Astrocyte (in vitro differentiated cells and primary cell): ENCODE data around the gene FER. TPM values are rescaled to one million over a fixed set of nuclear protein-coding genes. Genes with fewer than 3 reads are reported as not detected.

Source experiments
- DNase-seq: peaks from one replicate; pipeline ENCODE4 v3.0.0-alpha.2; 2010; ENCODE audit warnings: low read depth
- FAIRE-seq: peaks from 2 replicates; lab custom pipeline; 2011; peaks lifted over from hg19 to GRCh38; lab: Jason Lieb, UNC
- H2AFZ ChIP-seq: 2 replicates; pipeline ENCODE4 v1.6.0; 2012; ENCODE audit warnings: low read depth, low read length, inconsistent platforms
- H3K27ac ChIP-seq: 2 replicates; pipeline ENCODE4 v1.5.1; 2011; ENCODE audit warnings: low read depth, low read length, inconsistent platforms
- H3K27me3 ChIP-seq: 2 replicates; pipeline ENCODE4 v1.6.0; 2011; ENCODE audit warnings: low read length, inconsistent platforms; ENCODE audit not compliant: insufficient read depth
- H3K36me3 ChIP-seq: 2 replicates; pipeline ENCODE4 v1.5.1; 2011; ENCODE audit warnings: low read length, inconsistent platforms; ENCODE audit not compliant: insufficient read depth
- H3K4me1 ChIP-seq: 2 replicates; pipeline ENCODE4 v1.5.1; 2011; ENCODE audit warnings: low read length, inconsistent platforms; ENCODE audit not compliant: insufficient read depth
- H3K4me2 ChIP-seq: 2 replicates; pipeline ENCODE4 v1.6.0; 2012; ENCODE audit warnings: low read length, inconsistent platforms
- H3K4me3 ChIP-seq: 2 replicates; pipeline ENCODE4 v1.5.1; 2011; ENCODE audit warnings: low read depth, mild to moderate bottlenecking, low read length, inconsistent platforms; ENCODE audit not compliant: insufficient read depth
- H3K79me2 ChIP-seq: 2 replicates; pipeline ENCODE4 v1.6.0; 2012; ENCODE audit warnings: mild to moderate bottlenecking, low read length, inconsistent platforms; ENCODE audit not compliant: insufficient read depth
- H3K9ac ChIP-seq: 2 replicates; pipeline ENCODE4 v1.6.0; 2012; ENCODE audit warnings: mild to moderate bottlenecking, low read length, inconsistent platforms
- H3K9me3 ChIP-seq: 2 replicates; pipeline ENCODE4 v1.5.1; 2012; ENCODE audit warnings: low read depth, mild to moderate bottlenecking, low read length, inconsistent platforms; ENCODE audit not compliant: insufficient read depth
- H4K20me1 ChIP-seq: 2 replicates; pipeline ENCODE4 v1.6.0; 2012; ENCODE audit warnings: low read length, inconsistent platforms; ENCODE audit not compliant: insufficient read depth
- H3K27ac Mint-ChIP-seq: one replicate; pipeline ENCODE4 v1.8.0; 2021; ENCODE audit warnings: mild to moderate bottlenecking, mixed read lengths; ENCODE audit not compliant: unreplicated experiment
- H3K27me3 Mint-ChIP-seq: one replicate; pipeline ENCODE4 v1.8.0; 2021; ENCODE audit warnings: low read depth, mixed read lengths; ENCODE audit not compliant: unreplicated experiment
- H3K36me3 Mint-ChIP-seq: one replicate; pipeline ENCODE4 v1.8.0; 2021; ENCODE audit warnings: low read depth, mixed read lengths; ENCODE audit not compliant: unreplicated experiment
- H3K4me1 Mint-ChIP-seq: one replicate; pipeline ENCODE4 v1.8.0; 2021; ENCODE audit warnings: low read depth, mixed read lengths; ENCODE audit not compliant: unreplicated experiment
- H3K4me3 Mint-ChIP-seq: one replicate; pipeline ENCODE4 v1.8.0; 2021; ENCODE audit warnings: mild to moderate bottlenecking, moderate library complexity, mixed read lengths; ENCODE audit not compliant: unreplicated experiment
- H3K9me3 Mint-ChIP-seq: one replicate; pipeline ENCODE4 v1.8.0; 2021; ENCODE audit warnings: mild to moderate bottlenecking, mixed read lengths; ENCODE audit not compliant: unreplicated experiment
- EZH2 ChIP-seq: IDR thresholded peaks from 2 replicates; pipeline ENCODE4 v1.6.1; 2012; ENCODE audit warnings: mild to moderate bottlenecking, low read length, inconsistent platforms; ENCODE audit not compliant: insufficient read depth
- total RNA-seq: library from RNA; stranded (reverse); gene quantifications from 2 replicates; pipeline ENCODE4 v1.2.1, GENCODE V29; 2021
- TF ChIP-seq, protein P1 (sequence below): IDR thresholded peaks from 2 replicates; pipeline ENCODE4 v1.5.1; 2011; ENCODE audit warnings: low read depth, mild to moderate bottlenecking, inconsistent platforms, low read length, moderate library complexity; ENCODE audit not compliant: insufficient read depth

Gene FER
- total RNA-seq, 1 donor from 2014 or later, result 21.6 TPM

DNA sequence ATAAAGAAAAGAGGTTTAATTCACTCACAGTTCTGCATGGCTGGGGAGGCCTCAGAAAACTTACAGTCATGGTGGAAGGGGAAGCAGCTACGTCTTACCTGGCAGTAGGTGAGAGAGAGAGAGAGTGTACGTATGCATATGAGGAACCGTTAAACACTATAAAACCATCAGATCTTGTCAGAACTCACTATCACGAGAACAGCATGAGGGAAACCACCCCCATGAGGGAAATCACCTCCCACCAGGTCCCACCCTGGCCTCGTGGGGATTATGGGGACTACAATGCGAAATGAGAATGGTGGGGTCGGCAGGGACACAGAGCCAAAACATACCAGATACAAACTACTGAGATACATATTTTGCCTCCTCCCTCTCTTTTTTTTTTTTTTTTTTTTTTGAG is 10.8 kb upstream of the FER start:
- Histone ChIP-seq H3K4me1 (no peaks in the 10 kb centered on the region), H3K79me2 (no peaks in the 10 kb centered on the region), H4K20me1 (no peaks in the 10 kb centered on the region), H3K36me3 (no peaks in the 10 kb centered on the region), H3K9me3 (no peaks in the 10 kb centered on the region), H3K4me2 (no peak overlapping the region), H3K9ac (no peak overlapping the region), H3K27ac (no peak overlapping the region), H2AFZ (no peak overlapping the region), H3K27me3 (no peaks in the 10 kb centered on the region), H3K4me3 (no peak overlapping the region)
- H3K4me1 Mint-ChIP-seq, result no peaks in the 10 kb centered on the region
- no peak overlapping the region for H3K4me3 Mint-ChIP-seq
- no peaks in the 10 kb centered on the region for H3K27me3 Mint-ChIP-seq
- DNase-seq, result no peak
- no peak for FAIRE-seq
- no peaks in the 10 kb centered on the region for H3K9me3 Mint-ChIP-seq
- no peaks in the 10 kb centered on the region for H3K36me3 Mint-ChIP-seq
- no peak for TF ChIP-seq EZH2
- TF ChIP-seq, protein P1, sequence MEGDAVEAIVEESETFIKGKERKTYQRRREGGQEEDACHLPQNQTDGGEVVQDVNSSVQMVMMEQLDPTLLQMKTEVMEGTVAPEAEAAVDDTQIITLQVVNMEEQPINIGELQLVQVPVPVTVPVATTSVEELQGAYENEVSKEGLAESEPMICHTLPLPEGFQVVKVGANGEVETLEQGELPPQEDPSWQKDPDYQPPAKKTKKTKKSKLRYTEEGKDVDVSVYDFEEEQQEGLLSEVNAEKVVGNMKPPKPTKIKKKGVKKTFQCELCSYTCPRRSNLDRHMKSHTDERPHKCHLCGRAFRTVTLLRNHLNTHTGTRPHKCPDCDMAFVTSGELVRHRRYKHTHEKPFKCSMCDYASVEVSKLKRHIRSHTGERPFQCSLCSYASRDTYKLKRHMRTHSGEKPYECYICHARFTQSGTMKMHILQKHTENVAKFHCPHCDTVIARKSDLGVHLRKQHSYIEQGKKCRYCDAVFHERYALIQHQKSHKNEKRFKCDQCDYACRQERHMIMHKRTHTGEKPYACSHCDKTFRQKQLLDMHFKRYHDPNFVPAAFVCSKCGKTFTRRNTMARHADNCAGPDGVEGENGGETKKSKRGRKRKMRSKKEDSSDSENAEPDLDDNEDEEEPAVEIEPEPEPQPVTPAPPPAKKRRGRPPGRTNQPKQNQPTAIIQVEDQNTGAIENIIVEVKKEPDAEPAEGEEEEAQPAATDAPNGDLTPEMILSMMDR, result no peak
- H3K27ac Mint-ChIP-seq, result no peak overlapping the region

DNA sequence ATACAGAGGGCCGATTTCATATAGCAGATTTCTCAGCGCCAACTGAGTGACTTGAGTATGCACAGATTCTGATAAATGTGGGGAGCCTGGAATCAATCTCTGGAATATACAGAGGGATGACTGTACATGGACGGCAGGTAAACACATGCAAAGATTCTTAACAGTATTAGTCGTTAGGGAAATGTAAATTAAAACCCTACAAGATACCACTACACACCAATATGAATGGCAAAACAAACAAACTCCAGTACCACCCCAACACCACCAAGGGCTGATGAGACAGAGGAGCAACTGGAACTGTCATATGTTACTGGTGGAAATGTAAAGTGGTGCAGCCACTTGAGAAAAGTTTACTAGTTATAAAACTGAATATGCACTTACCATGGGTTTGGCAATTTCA is 8.3 kb upstream of the FER start:
- H4K20me1 ChIP-seq, result no peaks in the 10 kb centered on the region
- no peaks in the 10 kb centered on the region for H3K79me2 ChIP-seq
- no peaks in the 10 kb centered on the region for H3K27me3 Mint-ChIP-seq
- TF ChIP-seq, protein P1, result no peak
- H3K4me2 ChIP-seq, result no peak overlapping the region
- H3K9me3 Mint-ChIP-seq, result no peaks in the 10 kb centered on the region
- no peak for DNase-seq
- no peak overlapping the region for H3K4me3 ChIP-seq
- H2AFZ ChIP-seq, result no peak overlapping the region
- H3K36me3 ChIP-seq, result no peaks in the 10 kb centered on the region
- no peak overlapping the region for H3K27ac Mint-ChIP-seq
- FAIRE-seq, result no peak
- H3K27me3 ChIP-seq, result no peaks in the 10 kb centered on the region
- no peaks in the 10 kb centered on the region for H3K4me1 ChIP-seq
- peaks cover 7% of the 10 kb centered on the region for H3K4me1 Mint-ChIP-seq
- H3K36me3 Mint-ChIP-seq, result no peaks in the 10 kb centered on the region
- no peak overlapping the region for H3K9ac ChIP-seq
- no peaks in the 10 kb centered on the region for H3K9me3 ChIP-seq
- no peak overlapping the region for H3K27ac ChIP-seq
- no peak overlapping the region for H3K4me3 Mint-ChIP-seq

DNA sequence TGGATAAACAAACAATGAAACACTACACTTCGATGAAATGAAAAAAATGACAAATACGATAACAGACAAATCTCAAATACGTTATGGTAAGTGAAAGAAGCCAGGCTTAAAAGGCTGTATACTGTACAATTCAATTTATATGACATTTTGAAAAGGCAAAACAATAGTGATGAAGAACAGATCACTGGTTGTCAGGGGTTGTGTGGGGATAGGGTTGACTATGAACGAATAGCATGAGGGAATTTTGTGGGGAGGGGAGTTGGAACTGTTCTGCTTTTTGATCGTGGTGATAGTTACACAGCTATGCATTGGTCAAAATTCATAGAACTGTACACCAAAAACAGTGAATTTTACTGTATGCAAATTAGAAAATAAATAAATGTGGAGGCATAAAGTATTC is 7.8 kb upstream of the FER start:
- Histone ChIP-seq H3K4me3 (no peak overlapping the region), H3K27ac (no peak overlapping the region), H3K9me3 (no peaks in the 10 kb centered on the region), H3K4me2 (no peak overlapping the region), H3K9ac (no peak overlapping the region), H3K36me3 (no peaks in the 10 kb centered on the region), H3K27me3 (no peaks in the 10 kb centered on the region), H3K4me1 (no peaks in the 10 kb centered on the region), H2AFZ (no peak overlapping the region), H4K20me1 (no peaks in the 10 kb centered on the region), H3K79me2 (no peaks in the 10 kb centered on the region)
- DNase-seq (no peak), FAIRE-seq (no peak)
- H3K36me3 Mint-ChIP-seq, result no peaks in the 10 kb centered on the region
- no peaks in the 10 kb centered on the region for H3K9me3 Mint-ChIP-seq
- H3K27me3 Mint-ChIP-seq, result no peaks in the 10 kb centered on the region
- peaks cover 7% of the 10 kb centered on the region for H3K4me1 Mint-ChIP-seq
- H3K4me3 Mint-ChIP-seq, result no peak overlapping the region
- TF ChIP-seq, protein P1, result no peak
- TF ChIP-seq EZH2, result no peak
- no peak overlapping the region for H3K27ac Mint-ChIP-seq
